HG02885 (cell line): ENCODE results near the gene TWIST2.

Source experiments
- ATAC-seq: cut with Tn5 transposase; IDR thresholded peaks from one replicate; pipeline ENCODE4 v1.9.1; 2021; ENCODE audit warnings: mild to moderate bottlenecking; ENCODE audit not compliant: unreplicated experiment, poor library complexity

TWIST2 gene

DNA sequence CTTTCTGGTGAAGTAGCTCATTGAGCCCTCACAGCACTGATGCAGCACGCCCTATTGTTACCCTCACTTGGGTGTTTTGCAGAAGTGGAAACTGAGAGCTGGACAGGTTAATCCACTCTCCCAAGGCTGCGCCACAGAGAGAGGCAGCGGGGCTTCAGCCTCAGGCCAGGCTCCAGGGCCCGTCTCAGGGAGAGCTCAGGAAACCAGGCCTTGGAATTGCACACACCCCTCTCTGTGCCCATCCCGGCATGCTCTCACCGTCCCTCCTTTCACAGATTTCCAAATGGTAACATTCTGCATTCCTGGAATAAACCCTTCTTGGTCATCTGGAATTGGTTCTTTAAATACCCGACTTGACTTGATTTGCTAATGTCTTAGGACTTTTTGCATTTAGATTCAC lies 51.5 kb downstream of the TWIST2 start:
- ATAC-seq, result no peak

DNA sequence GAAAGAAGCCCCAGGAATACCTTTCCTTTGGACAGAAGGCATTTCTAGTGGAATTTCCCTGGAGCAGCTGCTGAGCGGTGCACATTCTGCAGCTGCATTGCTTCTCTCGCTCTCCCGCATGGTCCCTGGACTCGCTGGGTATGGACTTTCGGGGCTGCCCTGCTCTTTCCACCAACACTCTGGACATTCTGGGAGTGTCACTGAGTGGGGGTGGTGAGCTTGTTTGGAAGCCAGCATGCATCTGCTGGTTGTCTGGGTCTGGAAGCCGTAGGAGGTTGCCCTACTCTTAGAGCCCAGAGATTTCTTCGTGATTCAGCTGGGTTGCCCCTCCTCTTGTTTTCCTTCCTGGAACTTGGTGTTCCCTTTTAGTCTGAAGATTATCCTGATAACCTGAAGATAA lies 52.6 kb downstream of the TWIST2 start:
- ATAC-seq, result no peak

DNA sequence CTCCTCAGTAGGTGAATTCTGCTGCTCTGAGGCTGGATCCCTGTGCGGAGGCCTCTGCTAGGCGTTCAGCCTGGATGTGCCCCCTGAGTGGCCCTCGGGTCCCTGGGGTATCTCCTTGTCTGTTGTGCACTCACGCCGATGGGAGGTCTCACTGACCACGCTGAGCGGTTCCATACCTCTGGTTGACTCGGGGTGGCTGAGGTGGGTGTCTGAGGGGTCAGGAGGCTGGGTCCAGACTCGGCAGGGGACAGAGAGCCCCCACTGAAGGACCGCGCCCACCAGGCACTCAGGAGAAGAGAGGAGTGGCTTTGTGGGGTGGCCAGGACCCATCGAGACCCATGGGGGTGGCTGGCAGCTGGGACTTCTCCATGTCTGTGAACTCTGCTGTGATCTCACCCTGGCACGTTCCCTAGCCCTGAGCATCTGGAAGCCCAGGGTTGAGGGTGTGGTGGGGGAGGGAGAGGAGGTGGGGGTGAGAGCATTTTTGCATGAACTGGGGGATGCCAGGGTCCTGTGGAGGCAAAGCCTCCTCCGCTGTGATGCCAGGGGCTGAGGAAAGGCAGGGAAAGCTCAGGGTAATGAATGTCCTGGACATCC lies 53.7 kb downstream of the TWIST2 start:
- no peak for ATAC-seq

- ATAC-seq, result no peak
Measured at GRCh38 chr2:238902285-238902684, 54.4 kb downstream of the TWIST2 start.

- ATAC-seq, result no peak
Measured at GRCh38 chr2:238903141-238903540, 55.3 kb downstream of the TWIST2 start.

- ATAC-seq, result no peak
Measured at GRCh38 chr2:238904177-238904576, 56.3 kb downstream of the TWIST2 start.

- no peak for ATAC-seq
Measured at GRCh38 chr2:238904716-238905115, 56.8 kb downstream of the TWIST2 start.

DNA sequence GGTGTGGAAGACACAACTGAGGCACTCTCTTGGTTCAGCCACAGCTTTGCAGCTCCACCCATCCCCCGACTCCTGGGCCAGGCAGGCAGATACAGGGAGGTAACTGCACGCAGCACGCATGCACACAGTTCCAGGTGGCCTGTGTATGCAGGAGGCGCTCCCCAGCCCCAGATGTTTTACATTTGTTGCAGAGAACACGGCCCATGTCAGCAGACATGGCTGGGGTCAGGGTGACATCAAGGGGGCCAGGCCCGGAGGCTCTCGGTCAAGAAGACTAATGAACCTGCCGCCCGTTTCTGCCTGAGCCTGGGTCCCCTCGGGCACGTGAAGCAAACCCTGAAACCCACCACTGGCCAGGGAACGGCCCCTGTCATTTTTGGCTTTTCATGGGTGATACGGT lies 57.3 kb downstream of the TWIST2 start:
- no peak for ATAC-seq

DNA sequence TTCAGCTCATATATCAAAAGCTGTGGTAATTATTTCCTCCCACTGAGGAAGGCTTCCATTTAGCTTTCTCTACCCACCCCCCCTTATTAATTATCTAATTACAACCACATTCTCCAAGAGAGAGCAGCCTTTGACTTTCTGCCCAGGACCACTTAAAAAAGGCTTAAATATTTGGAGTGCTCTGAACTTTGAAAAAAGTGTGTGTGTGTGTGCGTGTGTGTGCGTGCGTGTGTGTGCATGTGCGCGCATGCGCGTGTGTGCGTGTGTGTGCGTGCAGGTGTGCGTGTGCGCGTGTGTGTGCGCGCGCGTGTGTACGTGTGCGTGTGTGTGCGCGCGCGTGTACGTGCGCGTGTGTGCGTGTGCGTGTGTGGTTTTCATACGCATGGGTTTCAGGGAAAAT lies 57.8 kb downstream of the TWIST2 start:
- no peak for ATAC-seq

DNA sequence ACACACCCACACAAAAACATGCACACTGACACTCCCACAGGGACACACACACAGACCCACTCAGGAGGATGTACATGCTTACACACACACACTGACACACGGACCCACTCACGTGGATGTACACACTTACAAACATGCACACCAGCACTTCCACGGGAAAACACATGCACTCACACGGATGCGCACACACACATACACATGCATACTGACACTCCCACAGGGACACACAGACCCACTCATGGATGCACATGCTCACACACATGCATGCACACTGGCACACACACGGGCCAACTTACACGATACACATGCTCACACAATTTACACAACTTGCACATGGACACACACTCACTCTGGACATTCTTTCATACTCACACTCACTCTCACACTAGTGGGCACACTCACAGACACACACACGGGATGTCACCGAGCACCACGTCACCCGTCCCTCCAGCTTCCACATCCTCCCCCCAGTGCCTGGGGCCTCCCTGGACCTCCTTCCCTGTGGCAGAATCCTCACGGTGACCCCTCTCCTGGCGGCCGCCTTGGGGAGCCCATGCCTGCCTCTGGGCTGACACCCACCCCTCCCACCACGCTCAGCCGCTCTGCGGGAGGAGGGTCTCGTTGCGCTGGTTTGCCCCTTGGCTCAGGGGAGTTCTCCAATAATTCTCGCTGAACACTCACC lies 58.5 kb downstream of the TWIST2 start:
- no peak for ATAC-seq

- ATAC-seq, result no peak
Measured at GRCh38 chr2:238906936-238907716, 59.2 kb downstream of the TWIST2 start.

GRCh38 chr2:238907717-238908173 lies 59.9 kb downstream of the TWIST2 start:
- no peak for ATAC-seq

DNA sequence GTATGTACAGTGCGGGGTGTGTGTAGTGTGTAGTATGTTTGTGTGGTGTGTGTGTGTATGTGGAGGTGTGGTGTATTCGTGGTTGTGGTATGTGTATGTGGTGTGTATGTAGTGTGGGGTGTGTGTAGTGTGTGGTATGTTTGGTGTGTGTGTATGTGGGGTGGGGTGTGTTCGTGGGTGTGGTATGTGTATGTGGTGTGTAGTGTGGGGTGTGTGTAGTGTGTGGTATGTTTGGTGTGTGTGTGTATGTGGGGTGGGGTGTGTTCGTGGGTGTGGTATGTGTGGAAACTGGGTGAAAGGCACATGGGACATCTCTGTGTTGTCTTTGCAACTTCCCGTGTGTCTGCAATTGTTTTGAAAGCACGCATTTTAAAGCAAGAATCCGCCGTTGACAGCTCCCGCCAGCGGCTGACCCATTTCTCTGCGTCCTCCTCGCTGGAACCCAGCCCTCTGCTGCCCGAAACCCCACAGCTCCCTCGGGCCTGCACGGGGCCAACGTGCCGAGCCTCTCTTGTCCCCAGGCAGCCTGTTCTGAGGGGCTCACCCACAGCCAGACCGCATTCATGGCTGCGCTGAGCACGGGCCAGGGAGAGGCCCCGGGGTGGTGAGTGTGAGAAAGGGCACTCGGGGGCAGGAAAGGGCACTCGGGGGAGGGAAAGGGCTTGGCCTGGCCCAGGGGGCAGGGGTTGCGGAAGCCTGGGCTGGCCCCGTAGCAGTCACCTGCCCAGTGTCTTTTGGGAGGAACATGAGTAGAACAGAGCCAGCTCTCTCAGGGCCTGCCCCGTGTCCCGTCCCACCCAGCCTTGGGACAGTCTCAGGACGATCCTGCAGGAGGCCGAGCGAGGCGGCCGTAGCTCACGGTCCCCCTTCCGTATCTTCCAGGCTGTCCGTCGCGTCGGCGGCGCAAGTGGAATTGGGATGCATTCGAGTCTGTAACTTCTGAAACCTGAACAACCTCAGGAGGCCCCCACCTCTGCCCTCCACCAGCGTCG lies 61.4 kb downstream of the TWIST2 start:
- ATAC-seq, result no peak

- ATAC-seq, result no peak
Measured at GRCh38 chr2:238910751-238911351, 63.0 kb downstream of the TWIST2 start.

DNA sequence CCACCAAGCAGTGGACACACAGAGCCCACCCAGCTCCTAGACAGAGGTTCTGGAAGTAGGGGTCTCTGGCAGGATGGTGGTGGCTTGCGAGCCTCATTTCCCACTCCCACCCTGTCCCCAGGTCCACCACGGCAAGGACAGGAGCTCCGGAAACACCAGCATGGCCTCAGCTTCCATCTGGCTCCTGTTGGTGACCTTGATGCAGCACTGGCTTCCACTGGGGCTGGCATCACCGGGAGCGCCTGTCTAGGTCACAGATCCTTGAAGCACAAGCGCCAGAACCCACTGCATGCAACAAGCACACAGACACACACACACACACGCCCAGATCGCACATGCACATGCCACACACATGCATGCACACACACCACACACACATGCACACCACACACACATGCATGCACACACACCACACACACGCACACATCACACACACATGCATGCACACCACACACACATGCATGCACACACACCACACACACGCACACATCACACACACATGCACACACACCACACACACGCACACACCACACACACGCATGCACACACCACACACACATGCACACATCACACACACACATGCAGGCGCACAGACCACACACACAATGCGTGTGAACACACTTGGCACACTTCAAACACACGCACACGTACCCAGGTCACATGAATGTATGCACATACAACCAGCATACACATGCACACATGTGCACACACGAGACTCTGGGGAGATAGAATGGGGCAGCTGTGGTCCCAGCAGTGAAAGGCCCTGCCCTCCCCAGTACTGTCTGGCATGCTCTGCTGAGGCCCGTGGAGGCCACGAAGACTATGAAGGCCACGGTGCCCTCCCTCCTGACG lies 63.7 kb downstream of the TWIST2 start:
- ATAC-seq, result no peak

DNA sequence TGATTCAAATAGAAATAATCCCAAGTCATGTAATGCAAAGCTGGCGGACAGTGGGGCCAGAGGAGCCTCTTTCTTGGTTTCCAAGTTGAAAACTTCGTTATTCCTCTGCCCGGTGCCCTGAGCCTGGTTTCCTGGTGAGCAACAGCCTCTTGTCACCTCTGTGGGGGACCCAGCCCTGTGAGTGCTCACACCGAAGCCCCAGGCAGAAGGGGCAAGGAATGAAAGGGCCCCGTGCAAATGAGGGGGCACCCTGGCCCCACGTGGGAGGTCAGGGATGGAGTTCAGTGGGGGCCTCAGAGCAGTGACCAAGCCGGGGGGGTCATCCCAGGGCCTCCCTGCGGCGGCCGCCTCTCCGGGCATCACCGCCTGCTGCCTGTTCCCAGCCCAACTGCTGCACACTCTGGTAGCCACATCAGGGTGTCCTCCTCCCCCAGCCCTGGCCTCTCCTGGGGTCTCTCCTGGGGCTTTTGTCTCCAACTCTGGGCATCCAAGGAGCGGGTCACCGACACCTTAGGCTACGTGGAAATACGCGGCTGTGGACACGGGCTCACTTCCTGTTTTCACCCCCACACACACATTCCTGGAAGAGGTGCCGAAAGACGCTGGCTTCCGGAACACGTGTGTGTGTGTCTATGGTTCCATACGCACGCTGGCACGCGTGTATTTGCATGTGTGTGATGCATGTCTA lies 64.5 kb downstream of the TWIST2 start:
- no peak for ATAC-seq

DNA sequence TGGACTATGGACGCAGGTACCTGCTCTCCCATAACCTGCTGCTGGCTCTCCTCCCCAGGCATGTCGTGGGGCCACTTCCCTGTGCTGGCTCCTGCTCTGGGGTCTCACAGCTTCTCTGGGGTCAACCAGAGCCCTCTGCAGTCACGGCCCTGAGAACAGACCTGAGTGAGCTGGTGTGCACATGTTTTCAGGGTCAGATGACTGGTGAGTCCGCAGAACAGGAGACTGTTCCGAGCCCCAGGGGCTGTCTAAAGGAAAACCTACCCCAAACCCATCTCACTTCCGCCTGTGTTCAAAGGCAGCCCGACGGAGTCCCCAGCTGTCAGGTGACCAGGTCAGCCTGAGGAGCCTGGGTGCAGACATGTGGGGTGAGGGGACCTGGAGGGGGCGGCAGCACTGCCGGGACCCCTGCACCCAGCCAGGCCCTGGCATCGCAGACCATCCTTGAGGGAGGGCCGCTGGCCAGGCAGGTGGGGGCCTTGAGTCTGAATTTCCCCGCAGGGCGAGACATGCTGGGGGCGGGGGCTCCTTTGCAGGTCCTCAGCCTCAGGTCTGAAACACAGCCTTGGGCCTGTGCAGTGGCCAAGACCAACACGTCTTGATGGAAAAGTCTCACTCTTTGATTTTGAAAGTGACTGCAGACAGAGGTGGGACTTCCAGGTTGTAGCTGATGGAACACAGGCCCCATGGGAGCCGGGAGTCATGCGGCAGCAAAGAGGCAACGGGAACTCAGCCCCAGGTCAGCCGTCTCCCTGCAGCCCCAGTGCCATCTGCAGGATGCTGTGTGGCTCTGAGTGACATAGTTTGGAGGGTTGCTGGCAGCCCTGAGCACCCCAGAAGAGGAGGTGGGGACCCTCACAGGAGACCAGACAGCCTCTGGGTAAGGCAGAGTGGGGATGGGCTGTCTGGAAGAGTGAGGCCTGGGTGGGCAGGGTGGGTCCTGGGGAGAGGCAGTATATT lies 65.3 kb downstream of the TWIST2 start:
- ATAC-seq, result no peak
